ENCODE data around the gene NEU1. TPM values are rescaled to one million over a fixed set of nuclear protein-coding genes. Genes with fewer than 3 reads are reported as not detected.

NEU1 gene
- total RNA-seq, 2 experiments from 2014 or later, result 5.5 to 13.4 TPM

DNA sequence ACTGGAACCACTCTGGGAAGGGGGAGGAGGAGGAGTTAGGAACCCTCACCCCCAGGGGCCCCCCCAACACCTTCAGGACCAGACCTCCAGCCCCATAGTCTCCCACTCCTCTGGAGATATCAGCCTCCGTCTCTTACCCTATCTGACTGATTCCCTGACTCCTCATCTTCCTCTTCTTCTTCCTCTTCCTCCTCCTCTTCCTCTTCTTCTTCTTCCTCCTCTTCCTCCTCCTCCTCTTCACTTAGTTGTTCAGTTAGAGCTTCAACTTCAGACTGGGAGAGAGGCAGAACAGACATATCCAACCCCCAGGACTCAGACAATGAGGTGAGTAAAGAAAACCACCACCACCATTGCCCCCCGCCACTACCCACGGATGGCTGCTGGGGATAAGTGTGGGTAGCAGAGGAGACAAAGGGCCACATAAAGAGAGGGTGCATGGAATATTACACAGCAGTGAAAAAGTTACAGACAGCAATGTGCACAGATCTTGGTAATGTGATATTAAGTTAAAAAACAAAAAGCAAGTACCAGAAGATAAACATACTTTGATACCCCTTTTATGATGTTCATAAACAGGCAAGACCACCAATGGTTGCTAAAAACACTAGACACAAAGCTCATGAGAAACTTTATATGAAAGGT lies 26.8 kb upstream of the NEU1 start:
- Histone ChIP-seq H3K4me3 (ENCODE audit: low read depth, low read length, poor library complexity, severe bottlenecking) (no peak overlapping the region), H3K4me1 (ENCODE audit: insufficient read depth, low read length, poor library complexity, severe bottlenecking) (no peaks in the 10 kb centered on the region), H3K79me2 (ENCODE audit: insufficient read depth, low read depth, low read length) (no peaks in the 10 kb centered on the region), H3K9me3 (ENCODE audit: low read length) (no peaks in the 10 kb centered on the region), H3K4me2 (ENCODE audit: low read length) (no peak overlapping the region), H2AFZ (ENCODE audit: low read length) (no peak overlapping the region), H4K20me1 (ENCODE audit: insufficient read depth, low read length) (no peaks in the 10 kb centered on the region), H3K9me2 (ENCODE audit: insufficient read depth, low read length) (no peaks in the 10 kb centered on the region), H3K27ac (ENCODE audit: low read depth, low read length, poor library complexity, severe bottlenecking) (no peak overlapping the region), H3K36me3 (ENCODE audit: insufficient read depth, low read length) (peaks cover 91% of the 10 kb centered on the region)
- CTCF ChIA-PET (ENCODE audit: unreplicated experiment), result interaction anchor here (1.4 kb wide), 1 partner anchor 9 kb away, joined by 4 read pairs; no protein-coding TSS in a partner anchor
- no TSS peak for BruUV-seq (replicated peaks)
- POLR2A ChIA-PET, result interaction anchor here (0.6 kb wide), 1 partner anchor 1172 kb away, joined by 4 read pairs; no protein-coding TSS in a partner anchor
- no peak for TF ChIP-seq EZH2phosphoT487 (IDR thresholded peaks at IDR 0.05; ENCODE audit: borderline replicate concordance, low read depth, low read length)
- TF ChIP-seq, protein P1, sequence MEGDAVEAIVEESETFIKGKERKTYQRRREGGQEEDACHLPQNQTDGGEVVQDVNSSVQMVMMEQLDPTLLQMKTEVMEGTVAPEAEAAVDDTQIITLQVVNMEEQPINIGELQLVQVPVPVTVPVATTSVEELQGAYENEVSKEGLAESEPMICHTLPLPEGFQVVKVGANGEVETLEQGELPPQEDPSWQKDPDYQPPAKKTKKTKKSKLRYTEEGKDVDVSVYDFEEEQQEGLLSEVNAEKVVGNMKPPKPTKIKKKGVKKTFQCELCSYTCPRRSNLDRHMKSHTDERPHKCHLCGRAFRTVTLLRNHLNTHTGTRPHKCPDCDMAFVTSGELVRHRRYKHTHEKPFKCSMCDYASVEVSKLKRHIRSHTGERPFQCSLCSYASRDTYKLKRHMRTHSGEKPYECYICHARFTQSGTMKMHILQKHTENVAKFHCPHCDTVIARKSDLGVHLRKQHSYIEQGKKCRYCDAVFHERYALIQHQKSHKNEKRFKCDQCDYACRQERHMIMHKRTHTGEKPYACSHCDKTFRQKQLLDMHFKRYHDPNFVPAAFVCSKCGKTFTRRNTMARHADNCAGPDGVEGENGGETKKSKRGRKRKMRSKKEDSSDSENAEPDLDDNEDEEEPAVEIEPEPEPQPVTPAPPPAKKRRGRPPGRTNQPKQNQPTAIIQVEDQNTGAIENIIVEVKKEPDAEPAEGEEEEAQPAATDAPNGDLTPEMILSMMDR (conservative IDR thresholded peaks at IDR 0.05; ENCODE audit: low read length), result no peak
- DNase-seq (ENCODE audit: low spot score), result no peak
- intact Hi-C loops (cut with micrococcal nuclease; ENCODE audit: unreplicated experiment), result no loop called here

DNA sequence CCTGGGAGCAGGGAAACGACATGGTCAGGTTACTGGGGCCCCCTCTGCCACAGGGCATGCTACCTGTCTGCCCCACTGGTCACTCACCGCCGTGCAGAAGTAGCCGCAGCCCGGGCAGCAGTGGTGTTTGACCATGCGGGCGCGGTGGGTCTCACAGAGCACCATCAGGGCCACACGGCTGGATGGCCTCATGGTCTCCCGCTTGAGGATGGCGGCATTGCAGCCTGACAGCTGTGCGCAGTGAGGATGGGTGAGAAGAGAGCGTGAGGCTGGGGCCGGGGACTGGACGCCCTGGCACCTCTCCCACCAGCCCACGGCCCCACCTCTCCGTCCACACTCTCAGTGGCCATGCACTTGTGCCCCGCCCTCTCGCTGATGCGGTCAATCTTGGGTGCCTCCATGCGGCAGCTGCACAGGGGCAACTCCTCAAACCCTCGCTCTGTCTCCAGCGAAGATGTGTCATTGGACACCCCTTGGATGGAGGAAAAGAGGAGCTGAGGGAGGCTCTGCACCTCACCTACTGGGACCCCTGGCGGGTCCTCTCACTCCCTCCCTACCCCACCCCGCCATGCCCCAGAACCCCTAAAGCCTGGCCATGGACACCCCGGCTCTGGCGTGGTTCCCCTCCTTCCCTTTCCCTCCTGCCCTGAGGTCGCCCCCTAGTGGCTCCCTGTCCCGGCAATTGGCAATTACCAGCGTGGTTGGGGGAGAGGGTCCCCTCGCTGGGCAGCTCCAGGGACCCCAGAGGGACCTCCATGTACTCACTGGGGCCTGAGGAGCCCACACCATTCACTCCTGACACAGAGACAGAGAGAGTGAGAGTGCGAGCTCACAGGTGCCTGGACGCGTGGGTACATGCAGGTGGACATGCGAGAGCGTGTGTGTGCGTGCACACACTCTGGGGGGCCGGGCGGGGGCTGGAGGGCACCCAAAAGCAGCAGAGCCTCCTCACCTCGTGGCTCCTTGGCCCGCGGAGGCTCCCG lies 25.9 kb upstream of the NEU1 start:
- no peaks in the 10 kb centered on the region for H3K4me1 ChIP-seq (ENCODE audit: insufficient read depth, low read length, poor library complexity, severe bottlenecking)
- no peak overlapping the region for H2AFZ ChIP-seq (ENCODE audit: low read length)
- H3K4me2 ChIP-seq (ENCODE audit: low read length), result no peak overlapping the region
- no peaks in the 10 kb centered on the region for H3K79me2 ChIP-seq (ENCODE audit: insufficient read depth, low read depth, low read length)
- H3K9me2 ChIP-seq (ENCODE audit: insufficient read depth, low read length), result no peaks in the 10 kb centered on the region
- no peak overlapping the region for H3K27ac ChIP-seq (ENCODE audit: low read depth, low read length, poor library complexity, severe bottlenecking)
- H3K36me3 ChIP-seq (ENCODE audit: insufficient read depth, low read length), result peaks cover 94% of the 10 kb centered on the region
- TF ChIP-seq, protein P1 (conservative IDR thresholded peaks at IDR 0.05; ENCODE audit: low read length), result peak; percentile 90
- TF ChIP-seq EZH2phosphoT487 (IDR thresholded peaks at IDR 0.05; ENCODE audit: borderline replicate concordance, low read depth, low read length), result no peak
- intact Hi-C loops (cut with micrococcal nuclease; ENCODE audit: unreplicated experiment), result no loop called here
- H3K9me3 ChIP-seq (ENCODE audit: low read length), result no peaks in the 10 kb centered on the region
- no peak overlapping the region for H3K4me3 ChIP-seq (ENCODE audit: low read depth, low read length, poor library complexity, severe bottlenecking)
- CTCF ChIA-PET (ENCODE audit: unreplicated experiment), result interaction anchor here (0.5 to 1.4 kb wide), 2 partner anchors 10 to 194 kb away, joined by 4 to 6 read pairs; no protein-coding TSS in a partner anchor
- H4K20me1 ChIP-seq (ENCODE audit: insufficient read depth, low read length), result no peaks in the 10 kb centered on the region
- POLR2A ChIA-PET, result no interaction called here
- BruUV-seq (replicated peaks), result no TSS peak
- peak; percentile 38 for DNase-seq (ENCODE audit: low spot score)

All from OCI-LY7 (cell line).